Kidney (tissue), 14 donors: ENCODE measurements around the gene LRFN4. TPM values are rescaled to one million over a fixed set of nuclear protein-coding genes. Genes with fewer than 3 reads are reported as not detected.
A peak's percentile ranks its signal among the peaks of the same experiment; 100 is the strongest.

ENCODE experiments used
- DNase-seq, 5 donors: peaks; one replicate each; pipeline ENCODE4 v3.0.0-alpha.2; 2013 to 2020
- FAIRE-seq: peaks from 2 replicates; lab custom pipeline; 2012; peaks lifted over from hg19 to GRCh38; lab: Jason Lieb, UNC
- H3K27ac ChIP-seq, 2 donors: one replicate each; pipeline ENCODE4 v1.7.0; 2013; ENCODE audit warnings: low read depth in 2 of 2, low read length in 2 of 2, inconsistent platforms in 1 of 2
- H3K27me3 ChIP-seq: one replicate; pipeline ENCODE4 v1.7.1; 2013; ENCODE audit warnings: low read length, inconsistent platforms; ENCODE audit not compliant: control insufficient read depth, insufficient read depth
- H3K36me3 ChIP-seq, 3 donors: one replicate each; pipeline versions ENCODE4 v1.7.0 to v1.7.1; 2013; ENCODE audit warnings: low read length in 3 of 3, control low read depth in 1 of 3, inconsistent platforms in 1 of 3; ENCODE audit not compliant: insufficient read depth in 3 of 3, control insufficient read depth in 2 of 3
- H3K4me1 ChIP-seq, 3 donors: one replicate each; pipeline versions ENCODE4 v1.7.0 to v1.7.1; 2013; ENCODE audit warnings: low read length in 3 of 3, inconsistent platforms in 1 of 3, low read depth in 1 of 3; ENCODE audit not compliant: control insufficient read depth in 2 of 3, insufficient read depth in 2 of 3
- H3K4me3 ChIP-seq, 3 donors: one replicate each; pipeline versions ENCODE4 v1.7.0 to v1.8.1; 2013; ENCODE audit warnings: low read length in 3 of 3, control low read depth in 1 of 3, inconsistent platforms in 1 of 3
- H3K9ac ChIP-seq, 3 donors: one replicate each; pipeline versions ENCODE4 v1.7.0 to v1.7.1; 2013; ENCODE audit warnings: low read length in 3 of 3, control low read depth in 1 of 3, inconsistent platforms in 1 of 3
- H3K9me3 ChIP-seq, 3 donors: one replicate each; pipeline versions ENCODE4 v1.7.0 to v1.7.1; 2013; ENCODE audit warnings: low read length in 3 of 3, control low read depth in 1 of 3, inconsistent platforms in 1 of 3; ENCODE audit not compliant: control insufficient read depth in 2 of 3, insufficient read depth in 1 of 3
- intact Hi-C: fragments of 100-400 bp; cut with DNase I; formaldehyde crosslinking; loops from one replicate; pipeline ENCODE4 v1.11.1; 2022
- polyA plus RNA-seq: library from polyadenylated mRNA; stranded (reverse); fragments of 350-450 nt; fragmentation: Illumina TruSeq; extraction: RNeasy Lipid Tissue Mini Kit (QIAGEN cat#74804); gene quantifications from one replicate; pipeline ENCODE4 v1.2.3, GENCODE V29; 2014; ENCODE audit warnings: low read depth, low replicate concordance; ENCODE audit not compliant: insufficient read depth
- total RNA-seq: library from RNA; stranded (reverse); fragmentation: NEBNext Ultra II Directional; extraction: Animal tissue kit (Norgen Biotek cat#: 25700); gene quantifications from one replicate; pipeline ENCODE4 v1.2.1, GENCODE V29; 2021
- TF ChIP-seq, protein P1 (sequence below): IDR thresholded peaks from 3 replicates; pipeline ENCODE4 v1.5.1; 2012; ENCODE audit warnings: mild to moderate bottlenecking, moderate library complexity, borderline replicate concordance; ENCODE audit not compliant: insufficient read depth; ENCODE audit errors: extremely low read depth
- donor health status: control.
- donor health status: control.
- donor health status: control.
- donor health status: control.
- donor health status: control.
- donor health status: DM: yes; HTN: yes; CAD: no.
- donor health status: Normal renal cell carcinoma (clear cell type).

The LRFN4 gene
- total and polyA plus RNA-seq, 2 donors from 2014 or later: 6.8 to 22.3 TPM

DNA sequence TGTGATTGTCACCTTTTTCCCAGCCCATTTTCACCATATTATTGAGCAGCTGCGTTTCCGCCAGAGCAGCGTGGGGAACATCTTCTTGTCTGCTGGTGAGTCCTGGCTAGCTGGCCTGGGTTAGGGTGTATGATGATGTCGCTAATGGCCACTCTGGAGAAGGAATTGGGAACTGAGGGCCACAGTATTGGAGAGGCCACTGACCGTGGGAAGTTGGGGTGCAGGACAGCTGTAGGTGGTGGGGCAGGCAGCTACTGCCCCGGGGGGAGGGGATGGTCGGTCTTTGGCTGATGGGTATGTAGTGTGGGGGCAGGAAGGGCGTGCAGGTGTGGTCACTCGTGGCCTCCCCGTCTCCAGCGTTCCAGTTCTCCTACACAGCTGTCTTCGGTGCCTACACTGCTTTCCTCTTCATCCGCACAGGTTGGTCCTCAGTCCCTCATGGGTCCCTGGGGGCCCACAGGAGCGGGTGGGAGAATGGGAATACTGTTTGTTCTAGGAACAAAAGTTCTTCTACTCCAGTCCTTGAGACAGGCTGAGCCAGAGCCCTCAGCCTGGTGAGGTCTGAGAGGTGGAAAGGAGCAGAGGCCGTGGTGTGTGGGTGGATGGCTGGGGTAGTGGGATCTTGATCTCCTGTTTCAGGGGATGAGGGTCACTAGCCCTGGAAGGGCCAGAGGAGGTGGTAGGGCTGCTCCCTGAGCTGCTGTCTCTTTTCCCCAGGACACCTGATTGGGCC is 11.6 kb upstream of the LRFN4 start:
- TF ChIP-seq, protein P1, sequence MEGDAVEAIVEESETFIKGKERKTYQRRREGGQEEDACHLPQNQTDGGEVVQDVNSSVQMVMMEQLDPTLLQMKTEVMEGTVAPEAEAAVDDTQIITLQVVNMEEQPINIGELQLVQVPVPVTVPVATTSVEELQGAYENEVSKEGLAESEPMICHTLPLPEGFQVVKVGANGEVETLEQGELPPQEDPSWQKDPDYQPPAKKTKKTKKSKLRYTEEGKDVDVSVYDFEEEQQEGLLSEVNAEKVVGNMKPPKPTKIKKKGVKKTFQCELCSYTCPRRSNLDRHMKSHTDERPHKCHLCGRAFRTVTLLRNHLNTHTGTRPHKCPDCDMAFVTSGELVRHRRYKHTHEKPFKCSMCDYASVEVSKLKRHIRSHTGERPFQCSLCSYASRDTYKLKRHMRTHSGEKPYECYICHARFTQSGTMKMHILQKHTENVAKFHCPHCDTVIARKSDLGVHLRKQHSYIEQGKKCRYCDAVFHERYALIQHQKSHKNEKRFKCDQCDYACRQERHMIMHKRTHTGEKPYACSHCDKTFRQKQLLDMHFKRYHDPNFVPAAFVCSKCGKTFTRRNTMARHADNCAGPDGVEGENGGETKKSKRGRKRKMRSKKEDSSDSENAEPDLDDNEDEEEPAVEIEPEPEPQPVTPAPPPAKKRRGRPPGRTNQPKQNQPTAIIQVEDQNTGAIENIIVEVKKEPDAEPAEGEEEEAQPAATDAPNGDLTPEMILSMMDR: no peak
- intact Hi-C loops: no loop called here
- Histone ChIP-seq H3K27me3 (no peaks in the 10 kb centered on the region), H3K4me3 (no peak overlapping the region), H3K4me1 (peaks cover 0 to 14% (median 0%) of the 10 kb centered on the region in 3 donors), H3K27ac (no peak overlapping the region), H3K9ac (no peak overlapping the region), H3K36me3 (peaks cover 0 to 5% (median 2%) of the 10 kb centered on the region in 3 donors), H3K9me3 (no peaks in the 10 kb centered on the region)
- FAIRE-seq (no peak), DNase-seq (peak in 1 of 5 donors; percentile 54)

DNA sequence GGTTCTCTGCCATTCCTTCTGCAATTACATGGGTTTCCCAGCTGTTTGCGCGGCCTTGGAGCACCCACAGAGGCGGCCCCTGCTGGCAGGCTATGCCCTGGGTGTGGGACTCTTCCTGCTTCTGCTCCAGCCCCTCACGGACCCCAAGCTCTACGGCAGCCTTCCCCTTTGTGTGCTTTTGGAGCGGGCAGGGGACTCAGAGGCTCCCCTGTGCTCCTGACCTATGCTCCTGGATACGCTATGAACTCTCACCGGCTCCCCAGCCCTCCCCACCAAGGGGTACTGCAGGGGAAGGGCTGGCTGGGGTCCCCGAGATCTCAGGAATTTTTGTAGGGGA is 11.0 kb upstream of the LRFN4 start:
- intact Hi-C loops: no loop called here
- H3K4me3 ChIP-seq: no peak overlapping the region
- peaks cover 0 to 14% (median 0%) of the 10 kb centered on the region in 3 donors for H3K4me1 ChIP-seq
- DNase-seq (peak in 1 of 5 donors; percentile 39), FAIRE-seq (no peak)
- H3K27ac ChIP-seq: no peak overlapping the region
- TF ChIP-seq, protein P1: no peak
- peaks cover 0 to 5% (median 2%) of the 10 kb centered on the region in 3 donors for H3K36me3 ChIP-seq
- no peaks in the 10 kb centered on the region for H3K27me3 ChIP-seq
- H3K9ac ChIP-seq: no peak overlapping the region
- no peaks in the 10 kb centered on the region for H3K9me3 ChIP-seq

DNA sequence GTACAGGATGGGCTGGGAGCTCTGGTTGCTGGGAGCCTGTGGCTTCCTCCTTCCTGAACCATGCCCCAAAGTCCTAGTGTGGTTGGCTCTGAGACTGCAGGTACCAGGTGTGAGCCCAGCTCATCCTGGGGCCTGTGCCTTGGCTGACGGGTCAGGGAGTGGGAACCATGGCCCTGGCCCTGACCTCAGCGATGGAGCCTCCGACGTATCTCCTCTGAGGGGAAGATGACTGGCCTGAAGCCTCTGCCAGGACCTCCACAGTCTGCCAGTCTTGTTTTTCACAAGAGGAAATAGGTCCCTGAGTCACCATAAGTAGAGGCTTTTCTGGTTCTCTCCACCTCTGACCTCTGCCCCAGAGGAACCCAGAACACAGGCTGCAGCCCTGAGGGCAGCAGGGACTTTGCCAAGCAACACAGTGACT is 10.2 kb upstream of the LRFN4 start:
- Histone ChIP-seq H3K27me3 (no peaks in the 10 kb centered on the region), H3K4me1 (peaks cover 0 to 14% (median 0%) of the 10 kb centered on the region in 3 donors), H3K9ac (no peak overlapping the region), H3K4me3 (no peak overlapping the region), H3K9me3 (no peaks in the 10 kb centered on the region), H3K27ac (no peak overlapping the region), H3K36me3 (peaks cover 0 to 5% (median 2%) of the 10 kb centered on the region in 3 donors)
- intact Hi-C loops: no loop called here
- TF ChIP-seq, protein P1: no peak
- no peak for FAIRE-seq
- DNase-seq: peak in 1 of 5 donors; percentile 54
